K562 (cell line): ENCODE results near the gene IGF1R. TPM values are rescaled to one million over a fixed set of nuclear protein-coding genes. Genes with fewer than 3 reads are reported as not detected.

Experiments used
- ATAC-seq: fragments of 200-7000 bp; cut with Tn5 transposase; 3 replicates; pipeline ENCODE4 v1.9.1; 2020; ENCODE audit warnings: moderate library complexity
- BruUV-seq: library from RNA; stranded (reverse); fragments of 400-500 nt; replicated peaks from 2 replicates; lab custom pipeline; 2021; lab: Mats Ljungman, UMichigan
- CTCF ChIA-PET: fragments of 300-600 bp; formaldehyde crosslinking; extraction: SDS; loops from one replicate; lab custom pipeline; 2021; ENCODE audit warnings: low intra/inter-chr PET ratio; lab: Yijun Ruan, JAX
- POLR2A ChIA-PET: fragments of 300-600, 350-650 bp; sonication (Branson Sonifier 250); formaldehyde crosslinking; extraction: SDS; loops from one replicate; lab custom pipeline; 2021; ENCODE audit warnings: antibody characterized with exemption, inconsistent platforms; lab: Yijun Ruan, JAX
- DNase-seq, 4 experiments: peaks; one replicate each; pipeline versions ENCODE4 v3.0.0 to v3.0.0-alpha.2; 2011 to 2018; ENCODE audit warnings: low spot score in 3 of 4, mixed read lengths in 3 of 4; ENCODE audit errors: extremely low read depth in 1 of 4
- FAIRE-seq: peaks from 2 replicates; lab custom pipeline; 2011; peaks lifted over from hg19 to GRCh38; lab: Jason Lieb, UNC
- H2AFZ ChIP-seq: 2 replicates; pipeline ENCODE4 v1.6.0; 2011; ENCODE audit warnings: low read depth, low read length, control low read depth, inconsistent platforms
- H3K27ac ChIP-seq: fragments of 200-600 bp; 3 replicates; pipeline ENCODE4 v1.8.0; 2011; ENCODE audit warnings: low read depth, mild to moderate bottlenecking, control low read depth, inconsistent platforms, low read length, moderate library complexity, mixed read lengths; ENCODE audit errors: extremely low read depth
- H3K27me3 ChIP-seq, 2 experiments: fragments of 300-600 bp in 1 of 2; 2 replicates in 1 of 2; 3 replicates in 1 of 2; pipeline versions ENCODE4 v1.6.0 to v1.8.0; 2011; ENCODE audit warnings: inconsistent platforms in 2 of 2, low read length in 2 of 2, mild to moderate bottlenecking in 1 of 2, mixed read lengths in 1 of 2, moderate library complexity in 1 of 2; ENCODE audit not compliant: control insufficient read depth in 2 of 2, insufficient read depth in 2 of 2
- H3K36me3 ChIP-seq: fragments of 300-600 bp; 3 replicates; pipeline ENCODE4 v1.8.0; 2011; ENCODE audit warnings: mild to moderate bottlenecking, low read length, inconsistent platforms; ENCODE audit not compliant: control insufficient read depth, insufficient read depth
- H3K4me1 ChIP-seq, 2 experiments: fragments of 200-600 bp in 1 of 2; replicated peaks in 1 of 2; 2 replicates in 1 of 2; 3 replicates in 1 of 2; pipeline versions ENCODE4 v1.5.1 to v1.8.0; 2011; ENCODE audit warnings: inconsistent platforms in 2 of 2, low read length in 2 of 2, mild to moderate bottlenecking in 1 of 2, mixed read lengths in 1 of 2, moderate library complexity in 1 of 2; ENCODE audit not compliant: control insufficient read depth in 2 of 2, insufficient read depth in 2 of 2
- H3K4me2 ChIP-seq: 2 replicates; pipeline ENCODE4 v1.6.1; 2011; ENCODE audit warnings: low read length, control low read depth, inconsistent platforms, mixed read lengths; ENCODE audit not compliant: insufficient read depth
- H3K4me3 ChIP-seq: fragments of 200-600 bp; sonication (generic), shearing (Covaris generic); 2 replicates; pipeline ENCODE4 v1.5.1; 2016; ENCODE audit warnings: control low read depth, inconsistent platforms
- H3K79me2 ChIP-seq: fragments of 200-600 bp; 3 replicates; pipeline ENCODE4 v1.8.0; 2011; ENCODE audit warnings: low read length, inconsistent platforms; ENCODE audit not compliant: control insufficient read depth, insufficient read depth
- H3K9ac ChIP-seq, 2 experiments: 2 replicates each; pipeline versions ENCODE4 v1.6.0 to v1.6.1; 2011; ENCODE audit warnings: low read depth in 2 of 2, low read length in 2 of 2, control low read depth in 1 of 2, inconsistent platforms in 1 of 2, mild to moderate bottlenecking in 1 of 2, mixed read lengths in 1 of 2; ENCODE audit not compliant: insufficient read depth in 1 of 2
- H3K9me1 ChIP-seq: one replicate; pipeline ENCODE4 v1.6.0; 2011; ENCODE audit warnings: inconsistent platforms, mild to moderate bottlenecking, low read length, moderate library complexity; ENCODE audit not compliant: control insufficient read depth, insufficient read depth
- H3K9me3 ChIP-seq: replicated peaks from 2 replicates; pipeline ENCODE4 v1.5.1; 2011; ENCODE audit warnings: low read depth, low read length, inconsistent platforms; ENCODE audit not compliant: control insufficient read depth, insufficient read depth
- H4K20me1 ChIP-seq: replicated peaks from 2 replicates; pipeline ENCODE4 v1.6.1; 2011; ENCODE audit warnings: low read length, inconsistent platforms, mixed read lengths; ENCODE audit not compliant: control insufficient read depth, insufficient read depth
- COPS2 ChIP-seq: fragments of 450-650 bp; conservative IDR thresholded peaks from 2 replicates; pipeline ENCODE4 v1.6.1; 2016; ENCODE audit warnings: mild to moderate bottlenecking, moderate library complexity
- FOXJ2 ChIP-seq: fragments of 200-800 bp; sonication (Bioruptor generic); IDR thresholded peaks from 2 replicates; pipeline ENCODE4 v1.6.1; 2016; ENCODE audit warnings: missing genetic modification characterization, missing compliant biosample characterization
- HCFC1 ChIP-seq: IDR thresholded peaks from 2 replicates; pipeline ENCODE4 v1.6.1; 2012; ENCODE audit warnings: low read depth, low read length, improper control_type of control experiment
- HEY1 ChIP-seq: fragments of 250-450 bp; sonication (Bioruptor Pico); IDR thresholded peaks from 2 replicates; pipeline ENCODE4 v1.5.0; 2020; ENCODE audit warnings: mild to moderate bottlenecking, moderate library complexity, borderline replicate concordance
- PML ChIP-seq: IDR thresholded peaks from 2 replicates; pipeline ENCODE4 v1.6.1; 2012; ENCODE audit warnings: low read length, inconsistent platforms
- POLR2H ChIP-seq: IDR thresholded peaks from 2 replicates; pipeline ENCODE4 v1.6.1; 2016; ENCODE audit warnings: missing genetic modification characterization, low read depth, mild to moderate bottlenecking, control low read depth, missing compliant biosample characterization, moderate library complexity
- RFX7 ChIP-seq: fragments of 250-450 bp; sonication (Bioruptor Pico); IDR thresholded peaks from 2 replicates; pipeline ENCODE4 v1.5.1; 2021; ENCODE audit warnings: mild to moderate bottlenecking
- SMARCC2 ChIP-seq: fragments of 450-650 bp; IDR thresholded peaks from 2 replicates; pipeline ENCODE4 v1.6.1; 2017; ENCODE audit warnings: antibody characterized with exemption, moderate library complexity, mild to moderate bottlenecking, low read depth
- ZBTB26 ChIP-seq: fragments of 450-650 bp; formaldehyde crosslinking; IDR thresholded peaks from 2 replicates; pipeline ENCODE4 v1.4.0; 2022; ENCODE audit warnings: missing genetic modification characterization
- ZKSCAN8 ChIP-seq: fragments of 200-800 bp; sonication (Bioruptor generic); IDR thresholded peaks from 2 replicates; pipeline ENCODE4 v1.6.1; 2016; ENCODE audit warnings: missing genetic modification characterization, missing compliant biosample characterization
- ZNF253 ChIP-seq: fragments of 250-450 bp; sonication (Bioruptor Pico); conservative IDR thresholded peaks from 2 replicates; pipeline ENCODE4 v1.6.1; 2021; ENCODE audit warnings: mild to moderate bottlenecking
- ZSCAN32 ChIP-seq: fragments of 450-650 bp; formaldehyde crosslinking; IDR thresholded peaks from 2 replicates; pipeline ENCODE4 v1.4.0; 2020; ENCODE audit warnings: mild to moderate bottlenecking, moderate library complexity
- WGBS: fragments of 100-300 bp; shearing (Covaris generic); methylation state at CpG from one replicate; pipeline ENCODE4 v1.1.6; 2016; ENCODE audit warnings: low coverage, mixed read lengths; ENCODE audit not compliant: insufficient coverage; ENCODE audit errors: missing lambda C conversion rate; 5-methylcytosine and 5-hydroxymethylcytosine counted together
- in situ Hi-C: fragments of 300-500 bp; cut with MboI; formaldehyde crosslinking; loops from 4 replicates; pipeline ENCODE4 v1.15.0; 2018; ENCODE audit warnings: inconsistent platforms, mixed read lengths
- intact Hi-C: fragments of 100-400 bp; cut with micrococcal nuclease; formaldehyde crosslinking; loops from 2 replicates; pipeline ENCODE4 v1.14.2; 2022
- polyA plus RNA-seq, 8 experiments: library from polyadenylated mRNA; depleted of rRNA in 4 of 8; stranded (reverse) in 5 of 8; unstranded in 3 of 8; fragments of >200 nt; fragmentation: Nextera tagmentation in 2 of 8; fragmentation: Illumina TruSeq in 1 of 8; extraction: Ambion mirVana in 2 of 8; extraction: Trizol in 1 of 8; gene quantifications; 2 replicates each; pipeline versions ENCODE4 v1.2.1 to v1.2.3, GENCODE V29; 2011 to 2014; ENCODE audit warnings: inconsistent platforms in 1 of 8, missing spikeins in 1 of 8
- total RNA-seq, 7 experiments: library from RNA; depleted of rRNA in 6 of 7; stranded (reverse); fragments of >200 nt in 6 of 7; fragmentation: Illumina TruSeq in 2 of 7; extraction: Trizol in 2 of 7; gene quantifications; 2 replicates each; pipeline versions ENCODE4 v1.2.1 to v1.2.3, GENCODE V29; 2011 to 2021; ENCODE audit warnings: low replicate concordance in 1 of 7

IGF1R gene
- total and polyA plus RNA-seq, 9 of the 15 experiments (the other 6 are each of a cell fraction or from before 2014, with no cell fraction given), result 0.35 to 8.0 (median 1.6) TPM

- in situ Hi-C loops, result no loop called here
- under 1% methylated on average over 7 of the region's 7 CpGs for WGBS
- H3K27me3 ChIP-seq, result peaks cover 7 to 68% of the 10 kb centered on the region in 2 experiments
- H3K9me3 ChIP-seq, result no peaks in the 10 kb centered on the region
- ChIA-PET POLR2A (no interaction called here), CTCF (no interaction called here)
- no peaks in the 10 kb centered on the region for H3K4me1 ChIP-seq
- no peak overlapping the region for H3K4me2 ChIP-seq
- no peak overlapping the region for H3K27ac ChIP-seq
- no TSS peak for BruUV-seq
- TF ChIP-seq FOXJ2 (tag) (no peak), RFX7 (no peak), COPS2 (no peak), SMARCC2 (no peak), ZBTB26 (no peak), POLR2H (tag) (no peak), HEY1 (CRISPR knock-in tag) (no peak), ZKSCAN8 (CRISPR knock-in tag) (no peak), ZNF253 (no peak), HCFC1 (no peak), PML (no peak), ZSCAN32 (no peak)
- no peaks in the 10 kb centered on the region for H3K9me1 ChIP-seq
- no peaks in the 10 kb centered on the region for H3K79me2 ChIP-seq
- no peak overlapping the region for H2AFZ ChIP-seq
- H3K4me3 ChIP-seq, result no peak overlapping the region
- intact Hi-C loops, result no loop called here
- no peaks in the 10 kb centered on the region for H3K36me3 ChIP-seq
- H3K9ac ChIP-seq, result no peak overlapping the region
- ATAC-seq (no peak), DNase-seq (no peak), FAIRE-seq (no peak)
- H4K20me1 ChIP-seq, result peaks cover 43% of the 10 kb centered on the region
Measured at GRCh38 chr15:98715401-98715800, 67.1 kb downstream of the IGF1R start.
